Upper lobe of left lung (tissue), 4 donors: ENCODE data around the gene SEMA4D.

Source experiments
- EP300 ChIP-seq, 4 donors: sonication (generic); formaldehyde crosslinking; IDR thresholded peaks; one replicate each; pipeline ENCODE4 v1.5.1; 2017; ENCODE audit warnings: antibody characterized with exemption in 4 of 4, control low read depth in 2 of 4
- POLR2A ChIP-seq, 4 donors: fragments of 450-650 bp; IDR thresholded peaks; one replicate each; pipeline ENCODE4 v1.5.1; 2016 to 2017; ENCODE audit warnings: antibody characterized with exemption in 4 of 4, mild to moderate bottlenecking in 2 of 4
- POLR2AphosphoS5 ChIP-seq, 2 donors: sonication (generic); formaldehyde crosslinking; IDR thresholded peaks; one replicate each; pipeline ENCODE4 v1.5.1; 2017; ENCODE audit warnings: antibody characterized with exemption in 2 of 2
- TF ChIP-seq, protein P1 (sequence below), 6 experiments: fragments of 450-650 bp in 4 of 6; fragments of 200-600 bp in 2 of 6; sonication (generic) in 2 of 6; IDR thresholded peaks; one replicate each; pipeline ENCODE4 v1.5.1; 2016 to 2019; ENCODE audit warnings: antibody characterized with exemption in 6 of 6

DNA sequence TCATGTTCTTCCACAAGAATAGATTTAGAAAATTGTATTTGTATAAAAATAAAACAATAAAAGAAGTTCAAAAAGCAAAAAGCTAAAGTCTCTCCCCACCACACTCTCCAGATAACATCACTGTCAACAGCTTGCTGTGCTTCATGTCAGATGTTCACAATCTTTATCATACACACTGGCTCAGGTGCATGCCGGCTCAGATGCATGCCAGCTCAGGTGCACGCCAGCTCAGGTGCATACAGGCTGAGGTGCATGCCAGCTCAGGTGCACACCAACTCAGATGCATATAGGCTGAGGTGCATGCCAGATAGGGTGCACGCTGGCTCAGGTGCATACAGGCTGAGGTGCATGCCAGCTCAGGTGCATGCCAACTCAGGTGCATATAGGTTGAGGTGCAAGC, 26.5 kb downstream of the SEMA4D start:
- TF ChIP-seq, protein P1, sequence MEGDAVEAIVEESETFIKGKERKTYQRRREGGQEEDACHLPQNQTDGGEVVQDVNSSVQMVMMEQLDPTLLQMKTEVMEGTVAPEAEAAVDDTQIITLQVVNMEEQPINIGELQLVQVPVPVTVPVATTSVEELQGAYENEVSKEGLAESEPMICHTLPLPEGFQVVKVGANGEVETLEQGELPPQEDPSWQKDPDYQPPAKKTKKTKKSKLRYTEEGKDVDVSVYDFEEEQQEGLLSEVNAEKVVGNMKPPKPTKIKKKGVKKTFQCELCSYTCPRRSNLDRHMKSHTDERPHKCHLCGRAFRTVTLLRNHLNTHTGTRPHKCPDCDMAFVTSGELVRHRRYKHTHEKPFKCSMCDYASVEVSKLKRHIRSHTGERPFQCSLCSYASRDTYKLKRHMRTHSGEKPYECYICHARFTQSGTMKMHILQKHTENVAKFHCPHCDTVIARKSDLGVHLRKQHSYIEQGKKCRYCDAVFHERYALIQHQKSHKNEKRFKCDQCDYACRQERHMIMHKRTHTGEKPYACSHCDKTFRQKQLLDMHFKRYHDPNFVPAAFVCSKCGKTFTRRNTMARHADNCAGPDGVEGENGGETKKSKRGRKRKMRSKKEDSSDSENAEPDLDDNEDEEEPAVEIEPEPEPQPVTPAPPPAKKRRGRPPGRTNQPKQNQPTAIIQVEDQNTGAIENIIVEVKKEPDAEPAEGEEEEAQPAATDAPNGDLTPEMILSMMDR (IDR thresholded peaks at IDR 0.05), result no peak
- TF ChIP-seq POLR2AphosphoS5 (IDR thresholded peaks at IDR 0.05) (no peak), POLR2A (IDR thresholded peaks at IDR 0.05) (no peak), EP300 (IDR thresholded peaks at IDR 0.05) (no peak)
